Measurements from ENCODE around the gene KCNE4. TPM values are rescaled to one million over a fixed set of nuclear protein-coding genes. Genes with fewer than 3 reads are reported as not detected.

The KCNE4 gene, protein sequence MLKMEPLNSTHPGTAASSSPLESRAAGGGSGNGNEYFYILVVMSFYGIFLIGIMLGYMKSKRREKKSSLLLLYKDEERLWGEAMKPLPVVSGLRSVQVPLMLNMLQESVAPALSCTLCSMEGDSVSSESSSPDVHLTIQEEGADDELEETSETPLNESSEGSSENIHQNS
- total RNA-seq (ENCODE audit: low replicate concordance), result 0.38 and 15.8 TPM in 2 replicates

GRCh38 chr2:223051693-223052289, at the start of gene KCNE4:
TSS of gene KCNE4 (plus strand) at chr2:223052190. CDS start at chr2:223052831, 641 bp downstream.

Other genes starting within 250 kb of the KCNE4 start
- 23.9 and 117 TPM in 2 replicates for gene ACSL3, start 191.2 kb upstream of the KCNE4 start, total RNA-seq (ENCODE audit: low replicate concordance)

Measured in smooth muscle cell of the coronary artery (primary cell).